Retinal pigment epithelial cell (primary cell): Measurements from ENCODE around the gene LSM10.

Experiments
- DNase-seq: peaks from one replicate; pipeline ENCODE4 v3.0.0-alpha.2; 2010; ENCODE audit warnings: low read depth
- H3K4me3 ChIP-seq: 2 replicates; pipeline ENCODE4 v1.5.1; 2011; ENCODE audit warnings: mild to moderate bottlenecking, low read length, control low read depth, moderate library complexity
- TF ChIP-seq, protein P1 (sequence below): conservative IDR thresholded peaks from 2 replicates; pipeline ENCODE4 v1.5.1; 2011; ENCODE audit warnings: low read depth, low read length, control low read depth, inconsistent platforms

The LSM10 gene

DNA sequence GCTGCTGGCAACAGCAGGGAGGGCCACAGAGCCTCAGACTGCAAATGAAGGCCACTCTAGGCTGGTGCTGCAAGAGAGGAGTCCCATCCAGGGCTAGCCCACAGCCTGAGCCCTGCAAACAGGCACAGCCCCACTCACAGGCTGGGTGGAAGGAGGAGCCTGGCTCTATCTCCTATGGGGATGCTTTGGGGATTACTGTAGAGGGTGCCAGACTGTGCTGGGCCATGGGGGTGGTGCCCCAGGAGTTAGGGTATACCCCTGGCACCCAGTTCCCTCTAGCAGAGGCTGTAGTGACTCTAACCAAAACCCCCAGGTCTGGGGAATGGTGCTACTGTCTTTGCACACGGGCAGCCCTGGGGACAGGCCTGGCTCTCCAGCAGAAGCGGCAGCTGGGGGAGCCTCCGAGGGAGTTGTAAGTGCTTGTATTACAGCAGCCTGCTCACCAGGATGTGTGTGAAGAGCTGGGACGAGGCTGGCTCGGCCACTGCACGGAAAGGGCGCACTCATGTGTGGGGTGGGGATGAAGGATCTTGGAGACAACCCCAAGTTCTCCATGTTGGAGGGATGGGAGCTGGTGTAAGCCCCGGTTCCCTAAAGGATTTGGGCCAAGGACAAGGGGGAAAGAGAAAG lies 50.9 kb downstream of the LSM10 start:
- TF ChIP-seq, protein P1, sequence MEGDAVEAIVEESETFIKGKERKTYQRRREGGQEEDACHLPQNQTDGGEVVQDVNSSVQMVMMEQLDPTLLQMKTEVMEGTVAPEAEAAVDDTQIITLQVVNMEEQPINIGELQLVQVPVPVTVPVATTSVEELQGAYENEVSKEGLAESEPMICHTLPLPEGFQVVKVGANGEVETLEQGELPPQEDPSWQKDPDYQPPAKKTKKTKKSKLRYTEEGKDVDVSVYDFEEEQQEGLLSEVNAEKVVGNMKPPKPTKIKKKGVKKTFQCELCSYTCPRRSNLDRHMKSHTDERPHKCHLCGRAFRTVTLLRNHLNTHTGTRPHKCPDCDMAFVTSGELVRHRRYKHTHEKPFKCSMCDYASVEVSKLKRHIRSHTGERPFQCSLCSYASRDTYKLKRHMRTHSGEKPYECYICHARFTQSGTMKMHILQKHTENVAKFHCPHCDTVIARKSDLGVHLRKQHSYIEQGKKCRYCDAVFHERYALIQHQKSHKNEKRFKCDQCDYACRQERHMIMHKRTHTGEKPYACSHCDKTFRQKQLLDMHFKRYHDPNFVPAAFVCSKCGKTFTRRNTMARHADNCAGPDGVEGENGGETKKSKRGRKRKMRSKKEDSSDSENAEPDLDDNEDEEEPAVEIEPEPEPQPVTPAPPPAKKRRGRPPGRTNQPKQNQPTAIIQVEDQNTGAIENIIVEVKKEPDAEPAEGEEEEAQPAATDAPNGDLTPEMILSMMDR: no peak
- H3K4me3 ChIP-seq: no peak overlapping the region
- DNase-seq: no peak

DNA sequence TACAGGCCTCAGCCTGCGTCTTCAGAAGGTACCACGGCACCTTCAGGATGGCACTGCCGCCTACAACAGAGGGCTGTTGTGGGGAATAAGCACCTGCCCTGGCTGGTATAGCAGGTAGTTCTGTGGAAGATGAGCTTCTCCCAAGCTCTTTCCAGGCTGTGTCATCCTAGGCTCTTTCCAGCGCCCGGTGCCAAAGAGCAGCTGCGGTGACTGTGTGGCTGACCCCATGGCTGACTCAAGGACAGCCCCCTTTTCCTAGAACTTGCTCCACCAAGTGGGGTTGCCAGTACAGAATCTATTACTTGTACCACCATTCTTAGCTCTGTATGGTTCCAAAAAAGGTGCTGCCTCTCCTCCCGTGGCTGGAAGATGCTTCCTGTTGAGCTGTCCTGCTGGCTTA lies 52.4 kb downstream of the LSM10 start:
- TF ChIP-seq, protein P1: no peak
- H3K4me3 ChIP-seq: no peak overlapping the region
- DNase-seq: no peak

DNA sequence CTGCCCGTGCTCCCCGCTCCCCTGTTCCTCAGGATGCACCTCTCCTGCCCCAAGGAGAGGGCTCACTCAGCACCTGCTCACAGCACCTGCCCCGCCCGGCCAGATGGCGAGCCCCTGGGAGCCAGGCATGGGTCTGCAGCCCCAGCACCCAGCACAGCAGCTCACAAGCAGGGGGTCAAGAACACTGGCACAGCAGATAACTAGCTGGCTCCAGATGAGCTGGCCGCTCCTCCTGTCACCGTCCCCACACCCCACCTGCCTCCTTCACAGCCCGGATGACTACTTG lies 53.4 kb downstream of the LSM10 start:
- TF ChIP-seq, protein P1: no peak
- H3K4me3 ChIP-seq: no peak overlapping the region
- no peak for DNase-seq

DNA sequence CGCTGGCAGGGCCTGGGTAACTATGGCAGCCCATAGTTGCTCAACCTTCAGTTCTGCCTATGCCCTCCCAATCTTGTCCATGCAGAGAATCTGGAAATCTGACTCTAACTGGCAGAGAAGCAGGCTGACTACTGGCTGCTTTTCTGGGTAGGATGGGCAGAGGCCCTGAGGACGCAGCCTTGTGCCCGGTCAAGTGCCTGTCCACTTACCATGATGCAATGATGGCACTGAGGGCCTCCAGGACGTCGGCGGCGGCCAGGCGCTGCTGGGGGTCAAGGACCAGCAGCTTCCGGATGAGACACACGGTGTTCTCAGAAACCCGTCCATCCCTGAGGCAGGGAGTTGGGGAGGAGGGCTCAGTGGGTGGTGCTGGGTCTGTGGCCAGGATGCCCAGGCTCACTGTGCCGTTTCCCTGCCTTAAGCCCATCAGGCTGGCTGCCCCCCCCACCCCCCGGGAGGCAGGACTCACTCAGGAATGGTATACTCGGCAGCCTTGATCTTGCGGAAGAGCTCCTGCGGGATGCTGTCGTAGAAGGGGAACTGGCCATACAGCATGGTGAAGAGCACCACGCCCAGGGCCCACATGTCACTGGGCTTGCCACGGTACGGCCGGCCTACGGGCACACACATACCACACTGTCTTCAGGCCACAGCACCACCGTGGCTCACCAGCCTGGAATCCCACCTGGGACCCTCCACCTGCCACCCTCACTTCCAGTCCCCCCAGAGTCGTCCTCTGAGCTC lies 53.9 kb downstream of the LSM10 start:
- no peak overlapping the region for H3K4me3 ChIP-seq
- DNase-seq: no peak
- TF ChIP-seq, protein P1: no peak
